NB4 (cell line): ENCODE results near the gene TNFAIP2.
A peak's percentile ranks its signal among the peaks of the same experiment; 100 is the strongest.

Experiments
- DNase-seq: peaks from one replicate; pipeline ENCODE4 v3.0.0; 2010; ENCODE audit warnings: low read depth
- H3K4me3 ChIP-seq: one replicate; pipeline ENCODE4 v1.5.1; 2011; ENCODE audit warnings: mild to moderate bottlenecking, low read depth, low read length, moderate library complexity
- MYC ChIP-seq: IDR thresholded peaks from 2 replicates; pipeline ENCODE4 v1.6.1; 2011; ENCODE audit warnings: low read depth, low read length
- POLR2A ChIP-seq: IDR thresholded peaks from 2 replicates; pipeline ENCODE4 v1.6.1; 2011; ENCODE audit warnings: mild to moderate bottlenecking; ENCODE audit not compliant: insufficient read length; ENCODE audit errors: extremely low read depth
- TF ChIP-seq, protein P1 (sequence below): IDR thresholded peaks from 2 replicates; pipeline ENCODE4 v1.6.1; 2011; ENCODE audit warnings: low read depth, low read length
- TF ChIP-seq, protein P2 (sequence below): IDR thresholded peaks from one replicate; pipeline ENCODE4 v1.5.1; 2012; ENCODE audit warnings: low read depth, low read length

TNFAIP2 gene

DNA sequence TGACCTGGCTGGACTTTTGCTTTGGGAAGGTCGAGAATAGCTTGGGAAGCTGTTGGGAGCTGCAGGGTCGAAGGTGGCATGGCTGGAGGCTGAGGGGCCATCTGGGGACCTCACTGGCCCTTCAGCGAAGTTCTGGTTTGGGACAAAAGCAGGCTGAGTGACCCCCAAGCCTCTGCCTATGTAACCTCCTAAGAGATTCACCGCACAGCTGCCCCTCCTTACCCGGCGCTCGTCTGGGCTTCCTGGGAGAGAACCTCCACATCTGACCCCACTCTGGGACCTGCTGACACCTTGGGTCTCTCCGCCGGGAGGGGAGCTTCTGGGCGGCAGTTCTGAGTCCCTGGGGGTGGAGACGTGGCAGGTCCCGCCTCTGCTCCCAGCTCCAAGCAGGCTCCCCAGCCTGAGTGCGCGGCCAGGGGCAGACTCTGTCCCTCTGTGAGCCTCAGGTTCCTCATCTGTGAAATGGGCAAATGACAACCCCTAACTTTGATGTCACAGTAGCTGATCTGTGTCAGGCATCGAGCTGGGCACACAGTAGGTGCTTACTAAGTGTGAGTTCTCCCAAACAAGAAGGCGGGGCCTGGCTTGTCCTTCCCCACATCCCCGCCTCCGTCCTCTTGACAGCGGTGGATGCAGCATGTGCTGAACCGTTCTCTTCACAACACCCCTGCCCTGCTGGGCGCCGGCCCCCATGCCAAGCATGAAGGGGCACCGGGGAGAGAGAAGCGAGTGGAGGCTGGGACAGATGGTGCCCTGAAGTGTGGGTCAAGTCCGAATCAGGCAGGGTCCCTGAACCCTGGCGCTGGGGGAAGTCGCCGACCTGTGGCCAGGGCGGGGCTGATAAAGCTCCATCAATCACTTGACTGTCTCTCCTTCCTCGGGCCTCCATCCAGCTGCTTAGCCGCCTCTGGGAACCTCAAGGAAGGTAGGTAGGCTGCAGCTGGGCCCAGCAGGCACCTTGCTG, 25.0 kb upstream of the TNFAIP2 start:
- H3K4me3 ChIP-seq: no peak overlapping the region
- no peak for DNase-seq
- TF ChIP-seq POLR2A (no peak), MYC (no peak)
- TF ChIP-seq, protein P1, sequence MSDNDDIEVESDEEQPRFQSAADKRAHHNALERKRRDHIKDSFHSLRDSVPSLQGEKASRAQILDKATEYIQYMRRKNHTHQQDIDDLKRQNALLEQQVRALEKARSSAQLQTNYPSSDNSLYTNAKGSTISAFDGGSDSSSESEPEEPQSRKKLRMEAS: no peak
- TF ChIP-seq, protein P2, sequence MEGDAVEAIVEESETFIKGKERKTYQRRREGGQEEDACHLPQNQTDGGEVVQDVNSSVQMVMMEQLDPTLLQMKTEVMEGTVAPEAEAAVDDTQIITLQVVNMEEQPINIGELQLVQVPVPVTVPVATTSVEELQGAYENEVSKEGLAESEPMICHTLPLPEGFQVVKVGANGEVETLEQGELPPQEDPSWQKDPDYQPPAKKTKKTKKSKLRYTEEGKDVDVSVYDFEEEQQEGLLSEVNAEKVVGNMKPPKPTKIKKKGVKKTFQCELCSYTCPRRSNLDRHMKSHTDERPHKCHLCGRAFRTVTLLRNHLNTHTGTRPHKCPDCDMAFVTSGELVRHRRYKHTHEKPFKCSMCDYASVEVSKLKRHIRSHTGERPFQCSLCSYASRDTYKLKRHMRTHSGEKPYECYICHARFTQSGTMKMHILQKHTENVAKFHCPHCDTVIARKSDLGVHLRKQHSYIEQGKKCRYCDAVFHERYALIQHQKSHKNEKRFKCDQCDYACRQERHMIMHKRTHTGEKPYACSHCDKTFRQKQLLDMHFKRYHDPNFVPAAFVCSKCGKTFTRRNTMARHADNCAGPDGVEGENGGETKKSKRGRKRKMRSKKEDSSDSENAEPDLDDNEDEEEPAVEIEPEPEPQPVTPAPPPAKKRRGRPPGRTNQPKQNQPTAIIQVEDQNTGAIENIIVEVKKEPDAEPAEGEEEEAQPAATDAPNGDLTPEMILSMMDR: no peak

DNA sequence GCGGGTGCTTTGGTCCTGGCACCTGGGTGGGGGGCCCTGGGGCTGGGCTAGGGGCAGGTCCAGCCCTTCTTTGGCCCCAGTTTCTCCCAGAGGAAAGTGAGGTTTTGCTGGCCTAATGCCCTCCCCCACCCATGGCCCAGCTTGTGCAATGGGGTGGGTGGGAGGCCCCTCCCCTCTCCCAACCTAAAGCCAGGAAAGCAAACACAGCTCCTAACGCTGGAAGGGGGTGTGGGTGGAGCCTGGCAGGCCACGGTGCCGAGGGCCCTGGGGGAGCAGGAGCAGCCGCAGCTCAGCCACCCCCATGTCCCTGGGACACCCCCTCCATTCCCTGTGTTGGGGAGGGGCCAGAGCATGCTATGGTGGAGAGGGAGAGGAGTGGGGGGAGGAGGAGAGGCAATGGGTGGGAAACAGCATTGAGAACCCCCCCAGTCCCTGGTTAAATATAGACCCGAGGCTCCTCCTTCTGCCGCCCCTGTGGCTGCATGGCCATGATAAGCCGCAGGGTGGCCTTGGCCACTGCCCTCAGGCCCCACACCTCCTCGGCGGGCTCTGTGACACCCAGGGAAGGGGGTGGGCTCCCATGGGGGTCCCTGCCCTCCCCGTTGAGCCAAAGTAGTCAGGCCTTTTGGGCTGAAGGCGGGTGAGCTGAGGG, 24.1 kb upstream of the TNFAIP2 start:
- DNase-seq: peak; percentile 53
- no peak for TF ChIP-seq MYC
- TF ChIP-seq, protein P2: no peak
- TF ChIP-seq, protein P1: no peak
- no peak for TF ChIP-seq POLR2A
- no peak overlapping the region for H3K4me3 ChIP-seq

- no peak for DNase-seq
- TF ChIP-seq, protein P2: no peak
- TF ChIP-seq MYC (no peak), POLR2A (no peak)
- TF ChIP-seq, protein P1: no peak
- H3K4me3 ChIP-seq: no peak overlapping the region
Observed at GRCh38 chr14:103099733-103100280, 23.5 kb upstream of the TNFAIP2 start.

DNA sequence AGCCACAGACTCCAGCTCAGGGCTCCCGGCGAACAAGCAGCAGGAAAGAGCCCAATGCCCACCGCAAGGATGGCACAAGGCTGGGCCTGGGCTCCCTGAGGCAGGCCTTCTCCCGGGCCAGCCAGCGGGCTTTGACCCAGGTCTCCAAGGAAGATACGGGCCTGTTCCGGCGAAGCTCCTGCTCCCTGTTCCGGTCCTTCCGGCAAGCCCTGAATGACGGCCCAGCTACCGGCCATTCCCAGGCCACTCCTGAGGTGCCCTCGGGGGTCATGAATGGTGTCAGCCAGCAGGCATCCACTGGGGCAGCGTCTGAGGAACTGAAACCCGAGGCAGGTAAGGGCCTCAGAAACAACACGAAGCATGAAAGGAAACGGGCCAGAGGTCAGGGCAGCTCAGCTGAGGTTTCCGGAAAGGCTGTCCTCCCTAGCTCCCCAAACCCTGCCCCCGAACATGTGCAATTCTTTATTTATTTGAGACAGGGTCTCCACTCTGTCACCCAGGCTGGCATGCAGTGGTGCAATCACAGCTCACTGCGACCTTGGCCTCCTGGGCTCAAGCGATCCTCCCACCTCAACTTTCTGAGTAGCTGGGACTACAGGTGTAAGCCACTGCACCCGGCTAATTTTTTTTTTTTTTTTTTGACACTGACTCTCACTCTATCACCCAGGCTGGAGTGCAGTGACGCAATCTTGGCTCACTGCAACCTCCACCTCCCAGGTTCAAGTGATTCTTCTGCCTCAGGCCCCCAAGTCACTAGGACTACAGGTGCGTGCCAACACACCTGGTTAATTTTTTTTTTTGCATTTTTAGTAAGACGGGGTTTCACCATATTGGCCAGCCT, 22.8 kb upstream of the TNFAIP2 start:
- H3K4me3 ChIP-seq: no peak overlapping the region
- no peak for TF ChIP-seq MYC
- TF ChIP-seq, protein P1: no peak
- no peak for TF ChIP-seq POLR2A
- TF ChIP-seq, protein P2: no peak
- DNase-seq: no peak
